Measurements from ENCODE around the gene CSGALNACT2.
"Not testable (repeated sequence)": the region's sequence is repeated elsewhere in the genome, so short reads cannot be mapped to it uniquely, and the experiment has no call there.

The CSGALNACT2 gene

DNA sequence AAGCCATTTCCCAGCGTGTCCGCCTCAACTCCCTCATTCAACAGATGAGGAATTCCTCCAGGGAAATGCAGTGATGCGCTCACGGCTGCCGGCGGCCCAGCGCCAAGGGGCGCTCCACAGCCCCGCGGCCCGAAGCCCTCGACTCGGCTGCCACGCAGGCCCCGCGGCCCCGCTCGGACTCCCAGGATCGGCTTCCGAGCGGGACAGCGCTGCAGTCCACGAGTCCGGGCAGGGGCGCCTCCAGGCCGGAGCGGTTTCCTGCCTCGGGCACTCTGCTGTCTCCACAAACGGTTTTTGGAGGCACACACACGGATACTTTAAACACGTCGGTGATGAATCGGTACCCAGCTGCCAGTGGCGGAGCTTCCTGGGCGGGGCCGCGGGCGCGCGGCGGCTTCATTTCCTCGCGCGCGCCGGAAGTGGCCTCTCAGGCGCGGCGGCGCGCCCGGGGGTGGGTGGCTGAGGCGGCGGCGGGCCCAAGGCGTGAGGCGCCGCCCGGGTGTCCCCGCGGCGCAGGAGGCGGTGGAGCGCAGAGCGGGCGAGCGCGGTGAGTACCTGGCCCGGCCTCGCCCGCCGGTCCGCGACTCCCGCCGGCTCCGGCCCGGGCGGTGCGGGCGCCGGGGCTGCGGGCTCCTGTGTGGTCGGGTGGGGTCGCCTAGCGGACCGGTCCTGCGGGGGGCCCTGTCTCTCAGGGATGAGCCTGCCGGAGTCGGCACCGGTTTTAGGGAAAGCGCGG is at the start of gene CSGALNACT2:
Gene CSGALNACT2 (plus strand): TSS at position 425 of the 736 bp plus-strand sequence. CDS start 16,705 bp downstream, outside the sequence.
- peak; percentile 54 for FAIRE-seq
- peak; percentile 67 for DNase-seq (ENCODE audit: insufficient read length, low spot score)

- DNase-seq (ENCODE audit: insufficient read length, low spot score) (no peak), FAIRE-seq (no peak)
Measured at GRCh38 chr10:43089519-43089918, 48.7 kb upstream of the CSGALNACT2 start.

- FAIRE-seq = no peak
Measured at GRCh38 chr10:43090188-43090587, 48.1 kb upstream of the CSGALNACT2 start.

GRCh38 chr10:43090664-43091063 is 47.6 kb upstream of the CSGALNACT2 start:
- no peak for FAIRE-seq

More at GRCh38 chr10:43090188-43090587, 48.1 kb upstream of the CSGALNACT2 start:
- DNase-seq (ENCODE audit: insufficient read length, low spot score) = no peak

GRCh38 chr10:43091846-43092245 is 46.4 kb upstream of the CSGALNACT2 start:
- FAIRE-seq (no peak), DNase-seq (ENCODE audit: insufficient read length, low spot score) (no peak)

More at GRCh38 chr10:43090664-43091063, 47.6 kb upstream of the CSGALNACT2 start:
- no peak for DNase-seq (ENCODE audit: insufficient read length, low spot score)

DNA sequence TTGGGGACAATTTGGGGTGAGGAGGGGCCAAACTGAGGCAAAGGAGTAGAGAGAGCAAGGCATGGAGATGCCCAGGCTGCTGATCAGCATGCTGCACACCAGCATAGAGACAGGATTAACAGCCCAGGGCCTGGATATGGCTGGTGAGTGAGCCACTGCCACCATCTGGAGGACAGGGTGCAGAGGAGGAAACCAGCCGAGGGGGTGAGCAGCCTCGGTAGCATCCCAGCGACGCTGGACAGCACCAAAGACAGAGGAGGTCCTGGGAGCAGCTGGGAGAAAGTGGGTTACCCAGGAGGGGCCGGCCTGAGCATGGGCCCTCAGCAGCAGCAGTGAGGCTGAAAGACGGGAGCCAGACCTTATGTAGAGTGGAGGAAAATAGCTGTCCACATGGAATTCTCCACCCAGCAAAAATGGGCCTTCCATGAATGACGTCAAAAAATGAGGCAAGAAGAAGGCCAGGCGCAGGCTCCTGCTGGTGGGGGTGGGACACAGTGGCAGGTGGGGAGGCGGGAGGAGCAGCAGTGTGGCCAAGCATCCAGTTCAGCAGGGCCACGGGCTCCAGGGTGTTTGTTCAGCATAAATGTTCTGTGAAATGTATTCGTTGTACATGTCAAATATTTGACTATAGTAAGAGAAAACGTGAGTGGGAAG is 44.7 kb upstream of the CSGALNACT2 start:
- FAIRE-seq = no peak
- DNase-seq (ENCODE audit: insufficient read length, low spot score) = peak; percentile 42

- DNase-seq (ENCODE audit: insufficient read length, low spot score) = no peak
- no peak for FAIRE-seq
Measured at GRCh38 chr10:43094085-43094484, 44.2 kb upstream of the CSGALNACT2 start.

- not testable (repeated sequence) for DNase-seq (ENCODE audit: insufficient read length, low spot score); FAIRE-seq
Measured at GRCh38 chr10:43099339-43099738, 38.9 kb upstream of the CSGALNACT2 start.

- DNase-seq (ENCODE audit: insufficient read length, low spot score) (no peak), FAIRE-seq (no peak)
Measured at GRCh38 chr10:43099928-43100327, 38.3 kb upstream of the CSGALNACT2 start.

DNA sequence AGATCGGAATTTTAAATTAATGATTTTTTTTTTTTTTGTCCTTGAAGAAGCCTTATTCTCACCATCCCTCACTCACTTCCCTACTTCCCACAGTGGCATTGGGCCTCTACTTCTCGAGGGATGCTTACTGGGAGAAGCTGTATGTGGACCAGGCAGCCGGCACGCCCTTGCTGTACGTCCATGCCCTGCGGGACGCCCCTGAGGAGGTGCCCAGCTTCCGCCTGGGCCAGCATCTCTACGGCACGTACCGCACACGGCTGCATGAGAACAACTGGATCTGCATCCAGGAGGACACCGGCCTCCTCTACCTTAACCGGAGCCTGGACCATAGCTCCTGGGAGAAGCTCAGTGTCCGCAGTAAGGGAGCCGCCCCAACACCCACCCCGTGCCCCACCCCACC is 37.9 kb upstream of the CSGALNACT2 start:
- FAIRE-seq (no peak), DNase-seq (ENCODE audit: insufficient read length, low spot score) (no peak)

DNA sequence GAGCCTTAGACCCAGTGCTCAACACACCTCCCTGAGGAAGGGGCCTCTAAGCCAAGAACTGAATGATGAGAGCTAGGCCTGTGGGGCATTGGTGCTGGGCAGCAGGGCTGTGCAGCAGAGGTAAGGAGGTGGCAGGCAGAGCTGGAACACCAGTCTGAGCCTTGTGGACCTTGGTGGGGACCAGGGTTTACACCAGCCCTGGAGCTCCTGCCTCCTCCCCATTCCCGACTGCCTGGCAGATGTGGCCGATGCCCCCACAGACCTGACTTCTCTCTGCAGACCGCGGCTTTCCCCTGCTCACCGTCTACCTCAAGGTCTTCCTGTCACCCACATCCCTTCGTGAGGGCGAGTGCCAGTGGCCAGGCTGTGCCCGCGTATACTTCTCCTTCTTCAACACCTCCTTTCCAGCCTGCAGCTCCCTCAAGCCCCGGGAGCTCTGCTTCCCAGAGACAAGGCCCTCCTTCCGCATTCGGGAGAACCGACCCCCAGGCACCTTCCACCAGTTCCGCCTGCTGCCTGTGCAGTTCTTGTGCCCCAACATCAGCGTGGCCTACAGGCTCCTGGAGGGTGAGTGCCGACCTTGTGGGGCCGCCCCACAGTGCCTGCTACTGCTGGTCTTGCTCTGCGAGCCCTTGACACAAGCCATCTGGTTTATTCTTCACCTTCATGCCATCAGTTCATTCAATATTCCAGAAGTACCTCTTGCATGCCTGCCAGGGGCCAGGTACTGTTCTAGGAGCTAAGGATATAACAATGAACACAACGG is 36.0 kb upstream of the CSGALNACT2 start:
- no peak for DNase-seq (ENCODE audit: insufficient read length, low spot score)
- FAIRE-seq = no peak

DNA sequence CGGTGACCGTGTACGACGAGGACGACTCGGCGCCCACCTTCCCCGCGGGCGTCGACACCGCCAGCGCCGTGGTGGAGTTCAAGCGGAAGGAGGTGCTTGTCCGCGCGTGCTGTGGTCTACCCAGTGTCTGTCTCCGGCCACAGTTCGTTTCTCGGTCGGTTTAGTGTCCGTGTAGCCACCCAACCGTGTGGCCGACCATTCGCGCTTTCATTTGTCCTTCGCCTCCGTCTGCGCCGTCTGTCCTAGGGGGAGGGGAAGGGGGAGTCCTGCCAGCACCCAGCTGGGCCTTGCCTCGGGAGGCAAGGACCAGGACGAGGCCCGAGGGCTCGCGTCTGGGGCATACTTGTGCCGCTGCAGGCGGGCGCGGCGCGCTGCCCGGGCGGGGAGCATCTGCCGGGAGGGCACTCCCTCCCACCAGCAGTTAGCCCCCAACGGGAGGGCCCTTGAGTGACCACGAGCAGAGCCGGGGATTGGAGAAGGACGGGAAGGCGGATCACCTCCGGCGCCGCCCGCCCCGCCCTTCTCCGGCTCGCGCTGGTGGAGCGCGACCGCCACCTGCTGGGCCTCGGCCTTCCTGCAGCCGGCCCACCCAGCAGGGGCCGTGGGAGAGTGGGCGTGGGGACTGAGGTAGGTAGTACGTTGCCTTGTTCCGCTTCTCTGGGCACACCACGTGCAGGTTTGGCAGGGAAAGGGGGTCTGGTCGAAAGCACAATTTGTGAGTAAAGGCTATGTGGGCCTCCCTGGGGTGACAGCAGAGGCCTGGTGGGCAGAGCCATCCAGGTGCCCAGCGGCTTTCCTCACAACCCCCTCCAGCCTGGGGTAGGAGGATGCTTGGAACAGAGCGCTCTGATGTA is 32.9 kb upstream of the CSGALNACT2 start:
- DNase-seq (ENCODE audit: insufficient read length, low spot score) (peak; percentile 95), FAIRE-seq (peak; percentile 97)

GRCh38 chr10:43105956-43106229 is 32.4 kb upstream of the CSGALNACT2 start:
- DNase-seq (ENCODE audit: insufficient read length, low spot score) (no peak), FAIRE-seq (peak; percentile 48)

- no peak for DNase-seq (ENCODE audit: insufficient read length, low spot score)
- peak; percentile 4 for FAIRE-seq
Measured at GRCh38 chr10:43106256-43107091, 31.8 kb upstream of the CSGALNACT2 start.

GRCh38 chr10:43108951-43109350 is 29.3 kb upstream of the CSGALNACT2 start:
- no peak for DNase-seq (ENCODE audit: insufficient read length, low spot score)
- peak; percentile 42 for FAIRE-seq

GRCh38 chr10:43109671-43110249 is 28.5 kb upstream of the CSGALNACT2 start:
- DNase-seq (ENCODE audit: insufficient read length, low spot score) = no peak
- no peak for FAIRE-seq

GRCh38 chr10:43110338-43111071 is 27.7 kb upstream of the CSGALNACT2 start:
- DNase-seq (ENCODE audit: insufficient read length, low spot score) (peak; percentile 34), FAIRE-seq (no peak)

DNA sequence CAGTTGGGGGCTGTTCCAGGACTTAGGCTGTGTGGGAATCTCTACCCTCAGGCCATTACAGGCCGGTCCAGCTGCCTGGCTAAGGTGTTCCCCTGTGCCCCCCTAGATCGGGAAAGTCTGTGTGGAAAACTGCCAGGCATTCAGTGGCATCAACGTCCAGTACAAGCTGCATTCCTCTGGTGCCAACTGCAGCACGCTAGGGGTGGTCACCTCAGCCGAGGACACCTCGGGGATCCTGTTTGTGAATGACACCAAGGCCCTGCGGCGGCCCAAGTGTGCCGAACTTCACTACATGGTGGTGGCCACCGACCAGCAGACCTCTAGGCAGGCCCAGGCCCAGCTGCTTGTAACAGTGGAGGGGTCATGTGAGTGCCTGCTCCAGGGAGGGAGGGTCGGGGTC is 27.1 kb upstream of the CSGALNACT2 start:
- no peak for FAIRE-seq
- no peak for DNase-seq (ENCODE audit: insufficient read length, low spot score)
